Astrocyte (in vitro differentiated cells and primary cell): Measurements from ENCODE around the gene LY9.

ENCODE experiments used
- EZH2 ChIP-seq: IDR thresholded peaks from 2 replicates; pipeline ENCODE4 v1.6.1; 2012; ENCODE audit warnings: mild to moderate bottlenecking, low read length, inconsistent platforms; ENCODE audit not compliant: insufficient read depth
- TF ChIP-seq, protein P1 (sequence below): IDR thresholded peaks from 2 replicates; pipeline ENCODE4 v1.5.1; 2011; ENCODE audit warnings: low read depth, mild to moderate bottlenecking, inconsistent platforms, low read length, moderate library complexity; ENCODE audit not compliant: insufficient read depth

DNA sequence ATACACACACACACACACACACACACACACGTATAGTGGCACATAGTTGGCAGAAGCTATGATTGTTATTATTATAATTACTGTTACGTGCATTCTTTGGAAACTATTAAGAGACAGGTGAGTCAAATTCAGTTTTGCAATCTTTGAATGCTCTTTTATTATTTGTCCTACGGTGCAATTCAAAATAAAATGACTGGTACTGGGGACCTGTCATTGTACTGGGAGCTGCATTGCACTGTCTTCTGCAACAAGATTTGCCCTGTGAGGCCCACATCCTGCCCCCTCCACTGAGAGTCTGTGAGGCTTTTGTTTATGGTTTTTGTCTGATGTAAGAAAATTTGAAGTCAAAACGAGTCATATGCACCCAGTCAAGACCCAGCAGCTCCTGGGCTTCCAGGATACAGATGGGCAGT, 1.9 kb downstream of the LY9 start:
- TF ChIP-seq, protein P1, sequence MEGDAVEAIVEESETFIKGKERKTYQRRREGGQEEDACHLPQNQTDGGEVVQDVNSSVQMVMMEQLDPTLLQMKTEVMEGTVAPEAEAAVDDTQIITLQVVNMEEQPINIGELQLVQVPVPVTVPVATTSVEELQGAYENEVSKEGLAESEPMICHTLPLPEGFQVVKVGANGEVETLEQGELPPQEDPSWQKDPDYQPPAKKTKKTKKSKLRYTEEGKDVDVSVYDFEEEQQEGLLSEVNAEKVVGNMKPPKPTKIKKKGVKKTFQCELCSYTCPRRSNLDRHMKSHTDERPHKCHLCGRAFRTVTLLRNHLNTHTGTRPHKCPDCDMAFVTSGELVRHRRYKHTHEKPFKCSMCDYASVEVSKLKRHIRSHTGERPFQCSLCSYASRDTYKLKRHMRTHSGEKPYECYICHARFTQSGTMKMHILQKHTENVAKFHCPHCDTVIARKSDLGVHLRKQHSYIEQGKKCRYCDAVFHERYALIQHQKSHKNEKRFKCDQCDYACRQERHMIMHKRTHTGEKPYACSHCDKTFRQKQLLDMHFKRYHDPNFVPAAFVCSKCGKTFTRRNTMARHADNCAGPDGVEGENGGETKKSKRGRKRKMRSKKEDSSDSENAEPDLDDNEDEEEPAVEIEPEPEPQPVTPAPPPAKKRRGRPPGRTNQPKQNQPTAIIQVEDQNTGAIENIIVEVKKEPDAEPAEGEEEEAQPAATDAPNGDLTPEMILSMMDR, result no peak
- no peak for TF ChIP-seq EZH2
